Upper lobe of right lung (tissue), 1 donor: ENCODE measurements around the gene ANKZF1. TPM values are rescaled to one million over a fixed set of nuclear protein-coding genes. Genes with fewer than 3 reads are reported as not detected.
A peak's percentile ranks its signal among the peaks of the same experiment; 100 is the strongest.

Source experiments
- ATAC-seq: fragments of 200-7000 bp; cut with Tn5 transposase; one replicate; pipeline ENCODE4 v1.9.1; 2020; ENCODE audit warnings: mild to moderate bottlenecking, moderate library complexity
- DNase-seq: peaks from one replicate; pipeline ENCODE4 v3.0.0-alpha.2; 2020
- H3K27ac ChIP-seq: fragments of 200-600 bp; one replicate; pipeline ENCODE4 v1.8.0; 2022
- H3K27me3 ChIP-seq: fragments of 200-600 bp; one replicate; pipeline ENCODE4 v1.8.0; 2022; ENCODE audit warnings: mild to moderate bottlenecking
- H3K36me3 ChIP-seq: fragments of 200-600 bp; one replicate; pipeline ENCODE4 v1.8.0; 2022
- H3K4me1 ChIP-seq: fragments of 200-600 bp; one replicate; pipeline ENCODE4 v1.8.0; 2022
- H3K4me3 ChIP-seq: fragments of 200-600 bp; one replicate; pipeline ENCODE4 v1.8.0; 2022; ENCODE audit warnings: mild to moderate bottlenecking
- H3K9me3 ChIP-seq: fragments of 200-600 bp; one replicate; pipeline ENCODE4 v1.8.0; 2022
- intact Hi-C: fragments of 100-400 bp; cut with DNase I; formaldehyde crosslinking; loops from one replicate; pipeline ENCODE4 v1.11.0; 2022
- total RNA-seq: library from RNA; stranded (reverse); fragmentation: NEBNext Ultra II Directional; extraction: Animal tissue kit (Norgen Biotek cat#: 25700); gene quantifications from one replicate; pipeline ENCODE4 v1.2.1, GENCODE V29; 2021
- TF ChIP-seq, protein P1 (sequence below): fragments of 200-600 bp; IDR thresholded peaks from one replicate; pipeline ENCODE4 v1.8.0; 2022; ENCODE audit warnings: antibody characterized with exemption
- donor health status: DM: no; HTN: yes; CAD: no; lungs with severe emphysema.

Gene ANKZF1
- total RNA-seq, 1 donor from 2014 or later = 37.6 TPM

GRCh38 chr2:219285373-219285735, 55.7 kb downstream of the ANKZF1 start:
- intact Hi-C loops = no loop called here
- Histone ChIP-seq H3K27me3 (no peaks in the 10 kb centered on the region), H3K36me3 (peaks cover 51% of the 10 kb centered on the region), H3K4me1 (peaks cover 10% of the 10 kb centered on the region), H3K27ac (no peak overlapping the region), H3K4me3 (no peak overlapping the region), H3K9me3 (no peaks in the 10 kb centered on the region)
- no peak for ATAC-seq
- DNase-seq = peak; percentile 52
- TF ChIP-seq, protein P1, sequence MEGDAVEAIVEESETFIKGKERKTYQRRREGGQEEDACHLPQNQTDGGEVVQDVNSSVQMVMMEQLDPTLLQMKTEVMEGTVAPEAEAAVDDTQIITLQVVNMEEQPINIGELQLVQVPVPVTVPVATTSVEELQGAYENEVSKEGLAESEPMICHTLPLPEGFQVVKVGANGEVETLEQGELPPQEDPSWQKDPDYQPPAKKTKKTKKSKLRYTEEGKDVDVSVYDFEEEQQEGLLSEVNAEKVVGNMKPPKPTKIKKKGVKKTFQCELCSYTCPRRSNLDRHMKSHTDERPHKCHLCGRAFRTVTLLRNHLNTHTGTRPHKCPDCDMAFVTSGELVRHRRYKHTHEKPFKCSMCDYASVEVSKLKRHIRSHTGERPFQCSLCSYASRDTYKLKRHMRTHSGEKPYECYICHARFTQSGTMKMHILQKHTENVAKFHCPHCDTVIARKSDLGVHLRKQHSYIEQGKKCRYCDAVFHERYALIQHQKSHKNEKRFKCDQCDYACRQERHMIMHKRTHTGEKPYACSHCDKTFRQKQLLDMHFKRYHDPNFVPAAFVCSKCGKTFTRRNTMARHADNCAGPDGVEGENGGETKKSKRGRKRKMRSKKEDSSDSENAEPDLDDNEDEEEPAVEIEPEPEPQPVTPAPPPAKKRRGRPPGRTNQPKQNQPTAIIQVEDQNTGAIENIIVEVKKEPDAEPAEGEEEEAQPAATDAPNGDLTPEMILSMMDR = no peak

DNA sequence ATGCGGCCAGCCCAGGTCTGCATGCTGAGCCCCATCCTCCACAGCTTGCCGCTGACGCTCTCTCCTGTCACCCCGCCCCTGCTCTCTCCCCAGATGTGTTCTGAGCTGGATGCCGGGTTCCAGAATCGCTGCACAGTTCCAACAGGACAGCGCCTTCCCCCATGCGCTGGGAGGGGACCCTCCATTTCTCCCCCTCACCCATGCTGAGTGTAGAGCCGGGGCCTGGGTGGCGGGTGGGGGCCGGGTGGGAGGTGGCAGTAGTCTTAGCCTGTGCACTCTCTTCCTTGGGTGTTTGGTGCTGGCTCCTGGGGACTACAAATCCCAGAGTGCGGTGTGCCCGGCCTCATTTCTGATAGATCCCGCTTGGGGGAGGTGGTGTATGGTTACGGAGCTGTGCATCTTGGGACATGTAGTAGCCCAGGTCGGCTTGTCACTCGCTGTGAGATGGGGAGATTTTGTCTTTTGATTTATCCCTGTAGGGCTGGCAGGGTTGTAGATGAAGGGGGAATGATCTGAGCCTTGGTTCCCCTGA, 56.4 kb downstream of the ANKZF1 start:
- Histone ChIP-seq H3K4me1 (peaks cover 6% of the 10 kb centered on the region), H3K27me3 (no peaks in the 10 kb centered on the region), H3K36me3 (peaks cover 44% of the 10 kb centered on the region), H3K9me3 (no peaks in the 10 kb centered on the region), H3K4me3 (no peak overlapping the region), H3K27ac (no peak overlapping the region)
- peak; percentile 40 for DNase-seq
- TF ChIP-seq, protein P1 = no peak
- intact Hi-C loops = no loop called here
- no peak for ATAC-seq

Other genes with a start within 250 kb of the ANKZF1 start
- gene FEV, start 244.6 kb upstream of the ANKZF1 start, total RNA-seq = not detected
- gene CRYBA2, start 236.4 kb upstream of the ANKZF1 start, total RNA-seq = not detected
- gene CFAP65, start 188.3 kb upstream of the ANKZF1 start, total RNA-seq = not detected
- 0.69 TPM for gene IHH, start 168.9 kb upstream of the ANKZF1 start, total RNA-seq
- 14.3 TPM for gene NHEJ1, start 69.0 kb upstream of the ANKZF1 start, total RNA-seq
- 3.1 TPM for gene SLC23A3, start 59.8 kb upstream of the ANKZF1 start, total RNA-seq
- 64.0 TPM for gene CNPPD1, start 52.9 kb upstream of the ANKZF1 start, total RNA-seq
- gene RETREG2, start 51.5 kb upstream of the ANKZF1 start, total RNA-seq = 79.8 TPM
- 41.2 TPM for gene ZFAND2B, start 23.0 kb upstream of the ANKZF1 start, total RNA-seq
- 18.2 TPM for gene ABCB6, start 10.8 kb upstream of the ANKZF1 start, total RNA-seq
- gene ATG9A, start 170 bp upstream of the ANKZF1 start, total RNA-seq = 48.2 TPM
- gene GLB1L, start 15.6 kb downstream of the ANKZF1 start, total RNA-seq = 10.0 TPM
- gene STK16, start 15.7 kb downstream of the ANKZF1 start, total RNA-seq = 21.4 TPM
- not detected for gene TUBA4B, start 23.4 kb downstream of the ANKZF1 start, total RNA-seq
- gene TUBA4A, start 24.1 kb downstream of the ANKZF1 start, total RNA-seq = 45.4 TPM
- gene DNAJB2, start 49.6 kb downstream of the ANKZF1 start, total RNA-seq = 79.4 TPM
- gene PTPRN, start 79.6 kb downstream of the ANKZF1 start, total RNA-seq = not detected
- gene RESP18, start 102.9 kb downstream of the ANKZF1 start, total RNA-seq = not detected
- gene DNPEP, start 158.1 kb downstream of the ANKZF1 start, total RNA-seq = 69.9 TPM
- gene DES, start 188.6 kb downstream of the ANKZF1 start, total RNA-seq = 59.4 TPM
- gene SPEG, start 205.0 kb downstream of the ANKZF1 start, total RNA-seq = 5.6 TPM